Stimulated activated CD4-positive, alpha-beta T cell treated with anti-CD3 and anti-CD28 coated beads, Interleukin-4, amount 100 ng/mL, for 1 hour (primary cell): ENCODE data around the gene LRRC37A3.
"Not testable (repeated sequence)": the region's sequence is repeated elsewhere in the genome, so short reads cannot be mapped to it uniquely, and the experiment has no call there.

Experiments
- DNase-seq: peaks from one replicate; pipeline ENCODE4 v3.0.0-alpha.2; 2020

Gene LRRC37A3

DNA sequence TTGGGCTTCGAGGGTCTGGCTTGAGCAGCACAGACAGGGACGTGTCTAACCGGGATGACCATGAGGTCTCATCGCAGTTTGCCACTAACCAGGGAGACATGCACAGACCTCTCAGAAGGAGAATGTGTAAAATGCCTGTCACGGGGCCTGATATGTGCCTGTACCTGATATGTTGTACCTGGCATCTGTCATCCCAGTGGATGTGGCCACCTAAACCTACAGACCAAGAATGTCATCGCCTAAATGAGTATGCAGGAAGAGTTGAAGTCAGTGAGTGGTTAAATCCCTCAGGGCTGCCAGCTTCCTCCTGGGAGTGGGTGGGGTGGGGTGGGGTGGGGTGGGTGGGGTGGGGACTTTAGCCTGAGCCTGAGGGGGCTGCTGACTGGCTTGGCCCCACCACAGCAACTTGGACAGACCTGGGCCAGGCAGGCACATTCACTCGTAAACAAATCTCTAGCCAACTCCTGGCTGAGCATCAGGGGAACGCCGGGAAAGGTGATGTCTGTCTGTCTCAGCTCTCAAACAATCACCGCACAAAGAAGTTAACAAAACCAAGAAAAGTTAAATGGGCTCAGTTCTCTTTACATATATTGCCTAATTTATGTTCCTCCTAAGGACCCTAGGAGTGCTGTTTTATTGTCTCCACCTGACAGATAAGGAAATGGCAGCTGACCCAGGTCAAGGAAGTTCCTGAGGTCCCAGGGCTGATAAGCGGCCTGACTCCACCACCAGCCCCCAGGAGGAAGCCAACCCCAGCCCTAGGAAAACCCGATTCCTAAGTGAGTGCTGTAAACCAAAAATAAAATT is 89.3 kb downstream of the LRRC37A3 start:
- not testable (repeated sequence) for DNase-seq

DNA sequence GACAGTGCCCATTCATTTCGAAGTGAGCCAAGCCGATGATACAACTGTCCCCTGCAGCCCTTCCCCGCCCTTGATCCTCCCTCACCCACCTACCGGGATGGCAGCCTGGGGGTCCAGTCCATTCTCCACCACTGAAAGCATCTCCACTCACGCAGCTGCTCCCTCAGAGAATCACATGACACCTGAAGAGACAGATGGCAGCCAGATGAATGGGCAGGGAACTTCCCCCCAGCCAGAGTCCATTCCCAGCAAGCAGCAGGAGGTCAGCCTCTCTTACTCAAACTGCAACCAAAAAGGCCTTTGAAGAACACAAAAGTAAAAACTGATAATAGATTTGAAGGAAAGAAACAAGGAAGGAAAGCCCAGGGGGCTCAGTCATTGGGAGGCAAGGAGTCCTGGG is 90.2 kb downstream of the LRRC37A3 start:
- not testable (repeated sequence) for DNase-seq

DNA sequence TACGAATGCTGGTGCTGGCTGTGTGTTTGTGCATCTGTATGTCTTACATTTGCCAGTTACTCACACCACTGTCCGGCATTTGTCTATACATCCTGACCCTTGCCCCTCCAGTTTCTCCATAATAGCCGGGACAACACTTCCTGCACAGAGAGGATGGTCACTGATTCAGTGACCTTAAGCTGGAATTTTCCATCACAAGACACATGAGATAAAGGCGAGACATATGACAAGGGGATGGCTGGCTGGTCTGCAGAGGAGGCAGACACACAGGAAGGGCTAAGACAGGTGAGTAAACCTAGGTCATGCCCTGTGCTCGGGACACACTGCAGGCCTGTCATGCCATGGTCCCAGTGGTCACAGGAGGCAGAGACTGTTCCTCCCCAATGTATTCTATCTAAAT is 100.4 kb downstream of the LRRC37A3 start:
- DNase-seq: not testable (repeated sequence)

DNA sequence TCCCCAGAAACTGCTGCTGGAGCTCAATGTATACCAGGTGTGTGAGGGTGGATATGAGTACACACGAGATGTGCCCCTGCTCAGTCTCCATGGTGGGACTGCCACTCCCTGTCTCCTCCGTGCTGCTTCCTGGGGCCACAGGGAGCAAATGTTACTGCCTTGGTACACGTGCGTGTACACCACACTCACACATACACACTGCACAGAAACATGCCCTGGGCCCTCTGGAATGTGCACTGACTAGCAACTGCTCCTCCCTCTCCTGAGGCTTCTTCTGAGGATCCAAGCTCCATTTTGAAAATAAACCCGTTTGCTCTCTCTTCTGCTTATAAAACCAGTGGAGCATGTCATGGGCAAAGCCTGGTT is 103.5 kb downstream of the LRRC37A3 start:
- DNase-seq: not testable (repeated sequence)

DNA sequence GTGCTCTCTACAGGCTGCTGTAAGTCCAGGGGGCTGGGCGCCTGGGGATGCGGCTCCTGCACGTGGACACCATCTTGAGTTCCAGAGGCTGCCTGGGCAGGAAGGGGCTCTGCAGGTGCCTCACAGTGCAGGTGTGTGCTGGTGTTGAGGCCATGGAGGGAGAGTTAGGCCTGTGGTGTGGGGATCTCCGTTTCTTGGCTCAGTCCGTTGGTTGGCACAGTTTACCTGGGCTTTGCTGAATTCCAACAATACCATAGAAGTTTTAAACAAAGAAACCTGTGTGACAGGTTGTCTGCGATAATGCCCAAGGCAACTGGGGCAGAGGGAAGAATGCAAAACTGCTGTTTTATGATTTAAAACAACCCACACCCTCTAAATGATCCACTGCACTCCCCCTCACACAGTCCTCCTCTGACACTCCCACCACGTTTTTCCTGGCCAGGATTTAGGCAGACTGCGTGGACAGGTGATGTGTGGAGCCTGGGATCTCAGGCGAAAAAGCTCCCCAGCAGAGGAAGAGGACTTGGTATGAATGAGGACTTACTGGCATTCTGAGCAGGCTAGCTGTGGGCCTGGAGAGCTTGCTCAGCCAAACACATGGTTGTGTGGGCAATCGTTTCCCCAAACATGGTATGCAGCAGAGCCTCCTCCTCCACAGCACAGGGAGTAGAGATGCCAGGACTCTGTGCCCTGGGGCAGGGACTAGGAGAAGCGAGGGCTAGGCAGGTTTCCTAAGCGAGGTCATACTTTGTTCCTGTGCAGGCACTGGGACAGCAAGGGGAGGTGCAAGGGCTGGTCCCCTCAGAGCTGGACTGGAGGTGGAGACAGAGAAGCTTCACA is 104.1 kb downstream of the LRRC37A3 start:
- DNase-seq: not testable (repeated sequence)

DNA sequence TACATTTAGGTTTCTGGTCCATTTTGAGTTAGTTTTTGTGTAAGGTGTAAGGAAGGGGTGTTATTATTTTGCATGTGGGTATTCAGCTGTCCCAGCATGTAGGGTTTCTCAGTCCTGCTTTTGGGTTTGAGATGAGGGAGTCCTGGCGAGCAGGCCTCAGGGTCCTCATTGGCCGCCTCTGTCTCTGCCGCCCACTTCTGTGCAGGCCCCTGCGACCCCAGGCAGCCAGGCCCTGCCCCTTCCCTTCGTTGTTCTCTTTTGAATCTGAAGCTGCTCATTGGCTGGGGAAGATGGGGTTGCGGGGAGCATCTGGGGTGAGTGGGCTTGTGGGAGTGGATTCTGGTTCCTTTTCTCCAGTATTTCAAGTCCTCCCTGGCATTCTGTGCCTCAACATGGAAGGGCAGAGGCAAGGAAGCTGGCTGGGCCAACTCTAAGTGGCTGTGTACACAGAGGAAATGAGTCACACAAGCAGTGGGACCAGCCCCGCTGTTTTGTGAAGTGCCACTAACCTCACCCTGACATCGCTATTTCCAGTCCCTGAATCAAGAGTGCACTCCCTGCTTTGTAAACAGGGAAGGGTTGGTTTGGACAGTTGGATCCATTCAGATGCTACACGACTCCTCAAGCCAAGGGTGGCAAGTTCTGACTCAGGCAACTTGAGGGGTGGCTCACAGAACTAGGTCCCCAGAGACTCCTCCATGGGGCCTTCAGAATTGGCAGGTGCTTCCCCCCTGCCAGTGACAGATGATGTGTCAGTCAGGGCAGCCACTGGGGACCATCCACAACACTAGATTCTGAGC is 110.9 kb downstream of the LRRC37A3 start:
- DNase-seq: peak; percentile 36
